ENCODE results near the gene MRM3. TPM values are rescaled to one million over a fixed set of nuclear protein-coding genes. Genes with fewer than 3 reads are reported as not detected.
A peak's percentile ranks its signal among the peaks of the same experiment; 100 is the strongest.
"Not testable (repeated sequence)": the region's sequence is repeated elsewhere in the genome, so short reads cannot be mapped to it uniquely, and the experiment has no call there.

MRM3 gene
- total RNA-seq, 2 experiments from 2014 or later: 16.9 to 19.6 TPM

- no peak overlapping the region for H3K4me3 Mint-ChIP-seq
- peaks cover 60% of the 10 kb centered on the region for H3K36me3 Mint-ChIP-seq (ENCODE audit: low read depth)
- POLR2A ChIA-PET: no interaction called here
- no peak for DNase-seq
- H3K4me1 Mint-ChIP-seq: peaks cover 34% of the 10 kb centered on the region
- CTCF ChIA-PET: interaction anchor here (0.7 to 1.5 kb wide), 2 partner anchors 24 to 234 kb away, joined by 3 read pairs; no protein-coding TSS in a partner anchor
- H3K27ac Mint-ChIP-seq: no peak overlapping the region
- no peaks in the 10 kb centered on the region for H3K27me3 Mint-ChIP-seq
- H3K9me3 Mint-ChIP-seq: peaks cover 6% of the 10 kb centered on the region
These were observed 35.1 kb upstream of the MRM3 start for GRCh38 chr17:746783-747629.

DNA sequence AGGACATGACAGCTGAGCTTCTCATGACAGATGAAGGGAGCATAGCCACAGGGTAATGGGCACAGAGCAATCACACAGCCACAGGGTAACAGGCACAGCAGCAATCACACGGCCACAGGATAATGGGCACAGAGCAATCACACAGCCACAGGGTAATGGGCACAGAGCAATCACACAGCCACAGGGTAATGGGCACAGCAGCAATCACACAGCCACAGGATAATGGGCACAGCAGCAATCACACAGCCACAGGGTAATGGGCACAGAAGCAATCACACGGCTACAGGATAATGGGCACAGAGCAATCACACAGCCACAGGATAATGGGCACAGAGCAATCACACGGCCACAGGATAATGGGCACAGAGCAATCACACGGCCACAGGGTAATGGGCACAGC is 33.5 kb upstream of the MRM3 start:
- H3K27me3 Mint-ChIP-seq, H3K4me3 Mint-ChIP-seq, CTCF ChIA-PET, POLR2A ChIA-PET, H3K9me3 Mint-ChIP-seq, H3K27ac Mint-ChIP-seq, DNase-seq: not testable (repeated sequence)
- Mint-ChIP-seq H3K36me3 (ENCODE audit: low read depth) (peaks cover 50% of the 10 kb centered on the region), H3K4me1 (peaks cover 39% of the 10 kb centered on the region)

DNA sequence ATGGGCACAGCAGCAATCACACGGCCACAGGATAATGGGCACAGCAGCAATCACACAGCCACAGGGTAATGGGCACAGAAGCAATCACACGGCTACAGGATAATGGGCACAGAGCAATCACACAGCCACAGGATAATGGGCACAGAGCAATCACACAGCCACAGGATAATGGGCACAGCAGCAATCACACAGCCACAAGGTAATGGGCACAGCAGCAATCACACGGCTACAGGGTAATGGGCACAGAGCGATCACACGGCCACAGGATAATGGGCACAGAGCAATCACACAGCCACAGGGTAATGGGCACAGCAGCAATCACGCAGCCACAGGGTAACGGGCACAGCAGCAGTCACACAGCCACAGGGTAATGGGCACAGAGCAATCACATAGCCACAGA is 32.8 kb upstream of the MRM3 start:
- DNase-seq, CTCF ChIA-PET, H3K27ac Mint-ChIP-seq, H3K9me3 Mint-ChIP-seq, H3K27me3 Mint-ChIP-seq, POLR2A ChIA-PET, H3K4me3 Mint-ChIP-seq: not testable (repeated sequence)
- H3K36me3 Mint-ChIP-seq (ENCODE audit: low read depth): peaks cover 44% of the 10 kb centered on the region
- H3K4me1 Mint-ChIP-seq: peaks cover 36% of the 10 kb centered on the region

GRCh38 chr17:750431-751037 is 31.6 kb upstream of the MRM3 start:
- H3K27me3 Mint-ChIP-seq: no peaks in the 10 kb centered on the region
- CTCF ChIA-PET: interaction anchor here (1.1 to 2.0 kb wide), 3 partner anchors 10 to 298 kb away, joined by 3 to 11 read pairs (median 5); partner anchors contain the start of gene TIMM22

DNA sequence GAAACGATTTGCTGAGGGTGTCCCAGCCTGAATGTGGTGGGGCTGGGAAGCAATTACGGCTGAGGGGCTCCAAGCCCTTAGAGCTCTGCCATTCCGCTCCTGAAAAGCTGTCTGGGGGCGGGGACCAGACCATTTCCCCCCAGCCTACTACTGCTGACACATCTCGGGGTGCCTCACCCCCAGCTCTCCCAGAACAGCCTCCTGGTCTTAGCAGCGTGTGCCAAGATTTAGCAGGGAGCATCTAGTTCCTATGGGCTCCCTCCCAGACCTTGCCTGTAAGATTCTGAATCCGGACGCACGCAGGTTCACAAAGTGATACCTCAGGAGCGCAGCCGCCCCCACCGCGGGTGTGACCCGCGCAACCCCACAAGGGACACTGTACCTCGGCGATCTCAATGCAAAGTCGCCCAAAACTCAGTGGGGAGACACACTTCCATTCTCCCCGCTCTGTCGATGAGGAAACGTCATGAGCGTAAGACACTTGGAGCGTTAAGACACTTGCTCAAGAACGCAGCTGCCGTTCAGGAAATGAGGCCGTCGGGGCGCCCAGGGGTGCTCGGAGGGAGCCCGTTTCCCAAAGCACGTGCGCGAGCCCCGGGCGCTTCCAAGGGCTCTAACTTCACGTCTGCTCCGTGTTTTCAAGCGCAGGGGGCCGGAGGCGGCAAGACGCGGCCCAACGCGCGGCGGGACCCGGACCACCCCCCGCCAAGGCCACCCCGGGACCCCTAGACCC is 30.7 kb upstream of the MRM3 start:
- no peaks in the 10 kb centered on the region for H3K27me3 Mint-ChIP-seq
- ChIA-PET CTCF (interaction anchor here (1.1 to 2.0 kb wide), 3 partner anchors 11 to 297 kb away, joined by 3 to 11 read pairs (median 5); partner anchors contain the start of gene TIMM22), POLR2A (interaction anchor here (0.6 kb wide), 1 partner anchor 36 kb away, joined by 3 read pairs; no protein-coding TSS in a partner anchor)
- H3K9me3 Mint-ChIP-seq: peaks cover 6% of the 10 kb centered on the region
- peaks cover 35% of the 10 kb centered on the region for H3K4me1 Mint-ChIP-seq
- H3K4me3 Mint-ChIP-seq: peak overlapping the region; percentile 88
- peak; percentile 66 for DNase-seq
- H3K27ac Mint-ChIP-seq: peak overlapping the region; percentile 95
- H3K36me3 Mint-ChIP-seq (ENCODE audit: low read depth): peaks cover 44% of the 10 kb centered on the region

More at GRCh38 chr17:750431-751037, 31.6 kb upstream of the MRM3 start:
- peaks cover 6% of the 10 kb centered on the region for H3K9me3 Mint-ChIP-seq
- POLR2A ChIA-PET: interaction anchor here (0.6 kb wide), 1 partner anchor 254 kb away, joined by 4 read pairs; no protein-coding TSS in a partner anchor
- peaks cover 43% of the 10 kb centered on the region for H3K36me3 Mint-ChIP-seq (ENCODE audit: low read depth)
- H3K4me3 Mint-ChIP-seq: peak overlapping the region; percentile 88
- peaks cover 35% of the 10 kb centered on the region for H3K4me1 Mint-ChIP-seq
- peak overlapping the region; percentile 95 for H3K27ac Mint-ChIP-seq
- DNase-seq: no peak

DNA sequence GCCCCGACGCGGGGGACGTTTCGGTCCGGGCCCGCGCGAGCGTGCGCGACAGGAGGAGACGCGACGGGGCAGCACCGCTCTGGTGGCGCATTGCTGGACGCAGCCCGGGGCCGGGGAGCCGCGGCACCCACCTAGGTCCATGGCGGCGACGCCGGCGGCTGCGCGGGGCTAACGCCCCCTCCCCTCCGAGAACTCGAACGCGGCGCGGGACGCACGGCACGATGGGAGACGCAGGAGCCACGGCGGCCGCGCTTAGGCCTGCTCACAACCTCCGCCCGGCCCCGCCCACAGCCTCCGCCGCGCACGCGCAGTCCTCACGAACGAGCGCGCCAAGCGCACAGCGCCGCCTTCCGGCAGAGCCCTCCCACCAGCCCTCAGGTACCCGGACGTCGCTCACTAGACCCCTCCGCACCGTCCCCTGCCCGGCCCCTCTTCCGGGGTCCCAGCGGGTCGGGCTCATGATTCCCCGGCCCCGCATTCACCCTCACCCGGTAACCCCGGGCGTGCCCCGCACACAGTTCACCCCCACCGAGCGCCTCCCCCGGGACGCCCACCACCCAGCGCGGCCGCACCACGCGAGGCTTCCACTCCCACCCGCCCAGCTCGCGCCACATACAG is 30.0 kb upstream of the MRM3 start, which contains the start of gene GEMIN4:
TSS of gene GEMIN4 (minus strand) at position 263 of the 618 bp plus-strand sequence. CDS start at position 141, 122 bp downstream.
- DNase-seq: peak; percentile 95
- ChIA-PET POLR2A (interaction anchor here (0.6 kb wide), 1 partner anchor 81 kb away, joined by 5 read pairs; no protein-coding TSS in a partner anchor), CTCF (interaction anchor here (0.7 to 2.0 kb wide), 9 partner anchors 10 to 340 kb away, joined by 3 to 11 read pairs (median 3); no protein-coding TSS in a partner anchor)
- Mint-ChIP-seq H3K4me1 (peaks cover 35% of the 10 kb centered on the region), H3K36me3 (ENCODE audit: low read depth) (peaks cover 38% of the 10 kb centered on the region), H3K27ac (peak within 1 kb of the TSS; percentile 98), H3K9me3 (peaks cover 6% of the 10 kb centered on the region), H3K4me3 (peak within 1 kb of the TSS; percentile 88), H3K27me3 (no peaks in the 10 kb centered on the region)

DNA sequence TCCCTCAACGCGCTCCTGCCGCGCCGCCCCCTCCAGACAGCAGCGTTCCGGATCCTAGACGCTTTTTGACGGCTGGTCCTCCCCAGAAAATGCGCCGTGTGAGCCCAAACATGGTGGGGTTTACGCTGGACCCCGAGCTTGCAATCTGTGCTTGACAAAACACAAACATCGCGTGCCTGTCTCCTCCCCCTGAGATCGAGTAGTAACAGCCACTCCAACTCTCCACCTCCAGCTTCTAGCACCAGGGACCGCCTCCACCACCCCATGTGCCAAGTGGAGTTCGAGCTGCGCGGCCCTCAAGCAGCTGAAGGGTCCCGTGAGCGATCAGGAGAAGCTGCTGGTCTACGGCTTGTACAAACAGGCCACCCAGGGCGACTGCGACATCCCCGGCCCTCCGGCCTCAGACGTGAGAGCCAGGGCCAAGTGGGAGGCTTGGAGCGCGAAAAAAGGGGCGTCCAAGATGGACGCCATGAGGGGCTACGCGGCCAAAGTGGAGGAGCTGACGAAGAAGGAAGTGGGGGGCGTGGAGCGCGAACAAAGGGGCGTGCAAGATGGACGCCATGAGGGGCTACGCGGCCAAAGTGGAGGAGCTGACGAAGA is 29.4 kb upstream of the MRM3 start:
- peak overlapping the region; percentile 98 for H3K27ac Mint-ChIP-seq
- peaks cover 32% of the 10 kb centered on the region for H3K36me3 Mint-ChIP-seq (ENCODE audit: low read depth)
- ChIA-PET POLR2A (interaction anchor here (0.6 kb wide), 1 partner anchor 81 kb away, joined by 5 read pairs; no protein-coding TSS in a partner anchor), CTCF (interaction anchor here (0.6 to 1.5 kb wide), 11 partner anchors 9 to 340 kb away, joined by 3 to 6 read pairs (median 3); no protein-coding TSS in a partner anchor)
- H3K4me3 Mint-ChIP-seq: peak overlapping the region; percentile 88
- no peaks in the 10 kb centered on the region for H3K27me3 Mint-ChIP-seq
- no peak for DNase-seq
- H3K9me3 Mint-ChIP-seq: peaks cover 6% of the 10 kb centered on the region
- peaks cover 35% of the 10 kb centered on the region for H3K4me1 Mint-ChIP-seq

- no peak for DNase-seq
- H3K4me3 Mint-ChIP-seq: peak overlapping the region; percentile 54
- CTCF ChIA-PET: interaction anchor here (0.6 to 1.5 kb wide), 6 partner anchors 9 to 258 kb away, joined by 3 to 6 read pairs (median 4); no protein-coding TSS in a partner anchor
- POLR2A ChIA-PET: no interaction called here
- H3K36me3 Mint-ChIP-seq (ENCODE audit: low read depth): peaks cover 25% of the 10 kb centered on the region
- peaks cover 35% of the 10 kb centered on the region for H3K4me1 Mint-ChIP-seq
- H3K9me3 Mint-ChIP-seq: peaks cover 6% of the 10 kb centered on the region
- H3K27ac Mint-ChIP-seq: peak overlapping the region; percentile 79
- no peaks in the 10 kb centered on the region for H3K27me3 Mint-ChIP-seq
These were observed 28.7 kb upstream of the MRM3 start for GRCh38 chr17:753418-753817.

DNA sequence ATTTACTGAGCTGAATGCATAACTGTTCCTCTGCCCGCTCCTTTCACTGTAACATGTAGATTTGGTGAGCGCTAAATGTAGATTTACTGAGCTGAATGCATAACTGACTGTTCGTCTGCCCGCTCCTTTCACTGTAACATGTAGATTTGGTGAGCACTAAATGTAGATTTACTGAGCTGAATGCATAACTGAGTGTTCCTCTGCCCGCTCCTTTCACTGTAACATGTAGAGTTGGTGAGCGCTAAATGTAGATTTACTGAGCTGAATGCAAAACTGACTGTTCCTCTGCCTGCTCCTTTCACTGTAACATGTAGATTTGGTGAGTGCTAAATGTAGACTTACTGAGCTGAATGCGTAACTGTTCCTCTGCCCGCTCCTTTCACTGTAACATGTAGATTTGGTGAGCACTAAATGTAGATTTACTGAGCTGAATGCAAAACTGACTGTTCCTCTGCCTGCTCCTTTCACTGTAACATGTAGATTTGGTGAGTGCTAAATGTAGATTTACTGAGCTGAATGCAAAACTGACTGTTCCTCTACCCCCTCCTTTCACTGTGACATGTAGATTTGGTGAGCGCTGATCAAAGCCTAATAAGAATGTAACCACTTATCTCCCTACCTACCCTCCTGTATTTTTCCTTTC is 26.7 kb upstream of the MRM3 start:
- POLR2A ChIA-PET, H3K27ac Mint-ChIP-seq, H3K27me3 Mint-ChIP-seq, H3K9me3 Mint-ChIP-seq, H3K4me3 Mint-ChIP-seq, DNase-seq: not testable (repeated sequence)
- peaks cover 22% of the 10 kb centered on the region for H3K4me1 Mint-ChIP-seq
- peaks cover 18% of the 10 kb centered on the region for H3K36me3 Mint-ChIP-seq (ENCODE audit: low read depth)
- CTCF ChIA-PET: interaction anchor here (1.0 to 1.3 kb wide), 5 partner anchors 8 to 23 kb away, joined by 3 to 6 read pairs (median 3); no protein-coding TSS in a partner anchor

- Mint-ChIP-seq H3K4me1 (peaks cover 15% of the 10 kb centered on the region), H3K36me3 (ENCODE audit: low read depth) (peaks cover 16% of the 10 kb centered on the region)
- H3K9me3 Mint-ChIP-seq, POLR2A ChIA-PET, H3K27me3 Mint-ChIP-seq, DNase-seq, H3K4me3 Mint-ChIP-seq, H3K27ac Mint-ChIP-seq: not testable (repeated sequence)
- CTCF ChIA-PET: interaction anchor here (1.3 kb wide), 2 partner anchors 8 to 19 kb away, joined by 3 to 6 read pairs; no protein-coding TSS in a partner anchor
These were observed 26.1 kb upstream of the MRM3 start for GRCh38 chr17:756010-756567.

- Mint-ChIP-seq H3K4me1 (no peaks in the 10 kb centered on the region), H3K27ac (no peak overlapping the region), H3K4me3 (no peak overlapping the region), H3K27me3 (no peaks in the 10 kb centered on the region), H3K36me3 (ENCODE audit: low read depth) (peaks cover 29% of the 10 kb centered on the region), H3K9me3 (no peaks in the 10 kb centered on the region)
- ChIA-PET POLR2A (no interaction called here), CTCF (interaction anchor here (0.9 kb wide), 1 partner anchor 172 kb away, joined by 3 read pairs; no protein-coding TSS in a partner anchor)
- DNase-seq: no peak
These were observed 22.2 kb upstream of the MRM3 start for GRCh38 chr17:759964-760363.
